HepG2 (cell line): ENCODE data around the gene HYAL2. TPM values are rescaled to one million over a fixed set of nuclear protein-coding genes. Genes with fewer than 3 reads are reported as not detected.
A peak's percentile ranks its signal among the peaks of the same experiment; 100 is the strongest.

Experiments used
- CENPBD1 ChIP-seq: sonication (generic); formaldehyde crosslinking; IDR thresholded peaks from 2 replicates; pipeline ENCODE4 v1.8.0; 2022; ENCODE audit warnings: missing genetic modification reagents, low read depth, mild to moderate bottlenecking, borderline replicate concordance
- HNF4G ChIP-seq, 2 experiments: sonication (generic) in 1 of 2; formaldehyde crosslinking in 1 of 2; IDR thresholded peaks; 2 replicates each; pipeline versions ENCODE4 v1.4.0 to v1.6.1; 2011 to 2020; ENCODE audit warnings: borderline replicate concordance in 2 of 2, low read depth in 2 of 2, mild to moderate bottlenecking in 2 of 2, low read length in 1 of 2, missing genetic modification reagents in 1 of 2, moderate library complexity in 1 of 2
- HNRNPLL ChIP-seq: fragments of 200-400 bp; formaldehyde crosslinking; IDR thresholded peaks from 2 replicates; pipeline ENCODE4 v1.6.1; 2017; ENCODE audit warnings: mild to moderate bottlenecking, low read depth, low read length; ENCODE audit not compliant: poor library complexity, severe bottlenecking
- LCORL ChIP-seq, 2 experiments: fragments of 450-650 bp in 1 of 2; sonication (generic) in 1 of 2; formaldehyde crosslinking in 1 of 2; IDR thresholded peaks; 2 replicates each; pipeline versions ENCODE4 v1.5.0 to v1.6.1; 2017 to 2020; ENCODE audit warnings: antibody characterized with exemption in 1 of 2, missing genetic modification reagents in 1 of 2
- MEF2D ChIP-seq: sonication (generic); formaldehyde crosslinking; IDR thresholded peaks from 2 replicates; pipeline ENCODE4 v1.5.1; 2020; ENCODE audit warnings: mild to moderate bottlenecking, missing genetic modification reagents
- MXD3 ChIP-seq: IDR thresholded peaks from 2 replicates; pipeline ENCODE4 v1.6.1; 2016; ENCODE audit warnings: mild to moderate bottlenecking, missing biosample characterization, missing genetic modification reagents
- MYC ChIP-seq: sonication (generic); formaldehyde crosslinking; IDR thresholded peaks from 2 replicates; pipeline ENCODE4 v1.9.0; 2021; ENCODE audit warnings: missing genetic modification reagents, borderline replicate concordance
- NR2F1 ChIP-seq, 2 experiments: fragments of 450-650 bp in 1 of 2; formaldehyde crosslinking in 1 of 2; IDR thresholded peaks; 2 replicates each; pipeline versions ENCODE4 v1.5.0 to v1.6.1; 2016 to 2020; ENCODE audit warnings: mild to moderate bottlenecking in 1 of 2, missing compliant biosample characterization in 1 of 2, missing genetic modification reagents in 1 of 2, moderate library complexity in 1 of 2
- POGK ChIP-seq: sonication (generic); formaldehyde crosslinking; conservative IDR thresholded peaks from 2 replicates; pipeline ENCODE4 v1.8.0; 2022; ENCODE audit warnings: mild to moderate bottlenecking, moderate library complexity, missing genetic modification reagents
- RBM22 ChIP-seq: fragments of 200-400 bp; formaldehyde crosslinking; optimal IDR thresholded peaks from 2 replicates; pipeline ENCODE3; 2017; ENCODE audit warnings: mild to moderate bottlenecking, low read length, moderate library complexity
- SCMH1 ChIP-seq: sonication (generic); formaldehyde crosslinking; IDR thresholded peaks from 2 replicates; pipeline ENCODE4 v1.9.0; 2021; ENCODE audit warnings: missing genetic modification reagents, mild to moderate bottlenecking, borderline replicate concordance
- ZBTB14 ChIP-seq: sonication (generic); formaldehyde crosslinking; IDR thresholded peaks from 2 replicates; pipeline ENCODE4 v1.4.0; 2020; ENCODE audit warnings: missing genetic modification reagents
- ZIK1 ChIP-seq: sonication (generic); formaldehyde crosslinking; IDR thresholded peaks from 2 replicates; pipeline ENCODE4 v1.5.0; 2020; ENCODE audit warnings: mild to moderate bottlenecking, low read depth, missing genetic modification reagents, borderline replicate concordance
- ZNF234 ChIP-seq: sonication (generic); formaldehyde crosslinking; conservative IDR thresholded peaks from 2 replicates; pipeline ENCODE4 v1.5.1; 2020; ENCODE audit warnings: mild to moderate bottlenecking, missing genetic modification reagents
- ZNF276 ChIP-seq: sonication (generic); formaldehyde crosslinking; IDR thresholded peaks from 2 replicates; pipeline ENCODE4 v1.4.0; 2020; ENCODE audit warnings: mild to moderate bottlenecking, low read depth, missing genetic modification reagents
- ZNF335 ChIP-seq: sonication (generic); formaldehyde crosslinking; IDR thresholded peaks from 2 replicates; pipeline ENCODE4 v1.4.0; 2020; ENCODE audit warnings: missing genetic modification reagents
- ZNF546 ChIP-seq: sonication (generic); formaldehyde crosslinking; conservative IDR thresholded peaks from 2 replicates; pipeline ENCODE4 v1.8.1; 2023; ENCODE audit warnings: mild to moderate bottlenecking, missing genetic modification reagents
- ZNF782 ChIP-seq: sonication (generic); formaldehyde crosslinking; IDR thresholded peaks from 2 replicates; pipeline ENCODE4 v1.4.0; 2020; ENCODE audit warnings: missing genetic modification reagents, mild to moderate bottlenecking, borderline replicate concordance
- polyA plus RNA-seq, 8 experiments: library from polyadenylated mRNA; depleted of rRNA in 3 of 8; stranded (reverse) in 7 of 8; unstranded in 1 of 8; fragments of >200 nt; fragmentation: Illumina TruSeq in 4 of 8; extraction: Trizol in 4 of 8; gene quantifications; 2 replicates each; pipeline versions ENCODE4 v1.2.1 to v1.2.3, GENCODE V29; 2011 to 2016; ENCODE audit warnings: low read depth in 4 of 8, missing spikeins in 1 of 8, mixed read lengths in 1 of 8; ENCODE audit not compliant: insufficient read depth in 1 of 8
- total RNA-seq, 5 experiments: library from RNA; depleted of rRNA; stranded (reverse); fragments of >200 nt; fragmentation: Illumina TruSeq; extraction: Trizol; gene quantifications; 2 replicates each; pipeline ENCODE4 v1.2.3, GENCODE V29; 2016; ENCODE audit warnings: low read depth in 1 of 5
- TF ChIP-seq, protein P1 (sequence below): sonication (generic); formaldehyde crosslinking; IDR thresholded peaks from 2 replicates; pipeline ENCODE4 v1.8.0; 2022; ENCODE audit warnings: mild to moderate bottlenecking, missing genetic modification reagents, borderline replicate concordance

The HYAL2 gene
- total and polyA plus RNA-seq, 2 of the 13 experiments (the other 11 are each of a cell fraction or from before 2014, with no cell fraction given): 76.2 to 102 TPM

GRCh38 chr3:50324351-50325112, 2.0 kb upstream of the HYAL2 start (continued):
- no peak for TF ChIP-seq LCORL (IDR thresholded peaks at IDR 0.05)
- TF ChIP-seq LCORL (CRISPR knock-in tag; IDR thresholded peaks at IDR 0.05): peak; percentile 43; the same call in 1 of the 2 replicates
- peak; percentile 50; the same call in 1 of the 2 replicates for TF ChIP-seq HNF4G (IDR thresholded peaks at IDR 0.05; ENCODE audit: borderline replicate concordance, low read depth, low read length)
- no peak for TF ChIP-seq HNF4G (CRISPR knock-in tag; IDR thresholded peaks at IDR 0.05; ENCODE audit: borderline replicate concordance, low read depth)
- peak in 1 of 2 experiments; percentile 65; a peak in 2 of 4 replicates for TF ChIP-seq NR2F1 (CRISPR knock-in tag; IDR thresholded peaks at IDR 0.05)
- no peak for TF ChIP-seq MYC
- TF ChIP-seq, protein P1, sequence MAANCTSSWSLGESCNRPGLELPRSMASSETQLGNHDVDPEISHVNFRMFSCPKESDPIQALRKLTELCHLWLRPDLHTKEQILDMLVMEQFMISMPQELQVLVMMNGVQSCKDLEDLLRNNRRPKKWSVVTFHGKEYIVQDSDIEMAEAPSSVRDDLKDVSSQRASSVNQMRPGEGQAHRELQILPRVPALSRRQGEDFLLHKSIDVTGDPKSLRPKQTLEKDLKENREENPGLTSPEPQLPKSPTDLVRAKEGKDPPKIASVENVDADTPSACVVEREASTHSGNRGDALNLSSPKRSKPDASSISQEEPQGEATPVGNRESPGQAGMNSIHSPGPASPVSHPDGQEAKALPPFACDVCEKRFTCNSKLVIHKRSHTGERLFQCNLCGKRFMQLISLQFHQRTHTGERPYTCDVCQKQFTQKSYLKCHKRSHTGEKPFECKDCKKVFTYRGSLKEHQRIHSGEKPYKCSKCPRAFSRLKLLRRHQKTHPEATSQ: no peak
- no peak for TF ChIP-seq CENPBD1 (CRISPR knock-in tag)
- TF ChIP-seq MEF2D (CRISPR knock-in tag): no peak
- no peak for TF ChIP-seq ZIK1 (CRISPR knock-in tag)
- TF ChIP-seq ZNF546 (CRISPR knock-in tag): no peak
- no peak for TF ChIP-seq POGK
- TF ChIP-seq HNRNPLL: no peak
- TF ChIP-seq ZNF782 (CRISPR knock-in tag): peak; percentile 62; the same call in 1 of the 2 replicates
- TF ChIP-seq RBM22: no peak
- TF ChIP-seq ZNF234 (CRISPR knock-in tag): no peak
- TF ChIP-seq ZNF276 (CRISPR knock-in tag): 0 out of 2 replicates have a peak, but pooled peaks have one; percentile 46
- peak; percentile 39; the same call in 1 of the 2 replicates for TF ChIP-seq ZBTB14 (CRISPR knock-in tag)
- peak; percentile 44; the same call in 1 of the 2 replicates for TF ChIP-seq MXD3 (CRISPR knock-in tag)
- TF ChIP-seq ZNF335 (CRISPR knock-in tag): 0 out of 2 replicates have a peak, but pooled peaks have one; percentile 24
- TF ChIP-seq SCMH1 (CRISPR knock-in tag): no peak
